ENCODE measurements around the gene HSP90AB1.

The HSP90AB1 gene

GRCh38 chr6:44292661-44293365 is 45.9 kb downstream of the HSP90AB1 start:
- no peak for DNase-seq

- DNase-seq: no peak
Observed at GRCh38 chr6:44294832-44295791, 48.2 kb downstream of the HSP90AB1 start.

- no peak for DNase-seq
Observed at GRCh38 chr6:44297063-44298038, 50.5 kb downstream of the HSP90AB1 start.

GRCh38 chr6:44298055-44298803 is 51.3 kb downstream of the HSP90AB1 start:
- no peak for DNase-seq

GRCh38 chr6:44298864-44299263 is 52.0 kb downstream of the HSP90AB1 start:
- DNase-seq: no peak

- DNase-seq: no peak
Observed at GRCh38 chr6:44300292-44300823, 53.5 kb downstream of the HSP90AB1 start.

- DNase-seq: no peak
Observed at GRCh38 chr6:44301106-44301505, 54.2 kb downstream of the HSP90AB1 start.

- DNase-seq: no peak
Observed at GRCh38 chr6:44301782-44302564, 55.1 kb downstream of the HSP90AB1 start.

GRCh38 chr6:44302856-44303255 is 56.0 kb downstream of the HSP90AB1 start:
- no peak for DNase-seq

All from NK-92 treated with Interleukin-12 subunit alpha and Interleukin-12 subunit beta, amount 100 ng/mL, for 24 hours (cell line).